ENCODE results near the gene OR2T1. TPM values are rescaled to one million over a fixed set of nuclear protein-coding genes. Genes with fewer than 3 reads are reported as not detected.
"Not testable (repeated sequence)": the region's sequence is repeated elsewhere in the genome, so short reads cannot be mapped to it uniquely, and the experiment has no call there.

The OR2T1 gene
- total and polyA plus RNA-seq, 9 of the 15 experiments (the other 6 are each of a cell fraction or from before 2014, with no cell fraction given), result not detected

GRCh38 chr1:248421384-248421783 is 18.5 kb downstream of the OR2T1 start:
- TF ChIP-seq ZFP36 (IDR thresholded peaks at IDR 0.05; ENCODE audit: low read depth, low read length, partially characterized antibody) (peak; percentile 34), MAFK (IDR thresholded peaks at IDR 0.05; ENCODE audit: low read length) (no peak)
- in situ Hi-C loops (cut with MboI) (no loop called here), intact Hi-C loops (cut with micrococcal nuclease) (no loop called here)

GRCh38 chr1:248427526-248428191 is 24.8 kb downstream of the OR2T1 start:
- H3K79me2 ChIP-seq (ENCODE audit: control insufficient read depth, insufficient read depth, low read length); BruUV-seq (replicated peaks); H3K27me3 ChIP-seq (ENCODE audit: control insufficient read depth in 2 of 2, insufficient read depth in 2 of 2, low read length in 2 of 2); H3K27ac ChIP-seq (ENCODE audit: extremely low read depth, low read depth, low read length); H3K9me3 ChIP-seq (replicated peaks; ENCODE audit: control insufficient read depth, insufficient read depth, low read depth, low read length); H2AFZ ChIP-seq (ENCODE audit: low read depth, low read length); FAIRE-seq; H3K9ac ChIP-seq (ENCODE audit: insufficient read depth in 1 of 2, low read depth in 2 of 2, low read length in 2 of 2); H3K4me3 ChIP-seq; in situ Hi-C loops (cut with MboI); H3K36me3 ChIP-seq (ENCODE audit: control insufficient read depth, insufficient read depth, low read length); ATAC-seq; H3K4me2 ChIP-seq (ENCODE audit: insufficient read depth, low read length); DNase-seq (ENCODE audit: extremely low read depth in 1 of 4, low spot score in 3 of 4); CTCF ChIA-PET (ENCODE audit: low intra/inter-chr PET ratio); H3K4me1 ChIP-seq (replicated peaks in 1 of 2; ENCODE audit: control insufficient read depth in 2 of 2, insufficient read depth in 2 of 2, low read length in 2 of 2); intact Hi-C loops (cut with micrococcal nuclease); H3K9me1 ChIP-seq (ENCODE audit: control insufficient read depth, insufficient read depth, low read length); H4K20me1 ChIP-seq (replicated peaks; ENCODE audit: control insufficient read depth, insufficient read depth, low read length); POLR2A ChIA-PET: not testable (repeated sequence)
- WGBS (ENCODE audit: insufficient coverage, low coverage, missing lambda C conversion rate), result 4% methylated on average over 3 of the region's 3 CpGs

More at GRCh38 chr1:248421384-248421783, 18.5 kb downstream of the OR2T1 start:
- FAIRE-seq (no peak), ATAC-seq (no peak), DNase-seq (ENCODE audit: extremely low read depth in 1 of 4, low spot score in 3 of 4) (no peak)
- H3K9me1 ChIP-seq (ENCODE audit: control insufficient read depth, insufficient read depth, low read length), result no peaks in the 10 kb centered on the region
- H3K4me1 ChIP-seq (replicated peaks in 1 of 2; ENCODE audit: control insufficient read depth in 2 of 2, insufficient read depth in 2 of 2, low read length in 2 of 2), result no peaks in the 10 kb centered on the region
- H3K27me3 ChIP-seq (ENCODE audit: control insufficient read depth in 2 of 2, insufficient read depth in 2 of 2, low read length in 2 of 2), result no peaks in the 10 kb centered on the region
- no peaks in the 10 kb centered on the region for H3K36me3 ChIP-seq (ENCODE audit: control insufficient read depth, insufficient read depth, low read length)
- H3K79me2 ChIP-seq (ENCODE audit: control insufficient read depth, insufficient read depth, low read length), result no peaks in the 10 kb centered on the region
- H3K27ac ChIP-seq (ENCODE audit: extremely low read depth, low read depth, low read length), result no peak overlapping the region
- H3K4me3 ChIP-seq, result no peak overlapping the region
- no peak overlapping the region for H3K9ac ChIP-seq (ENCODE audit: insufficient read depth in 1 of 2, low read depth in 2 of 2, low read length in 2 of 2)
- WGBS (ENCODE audit: insufficient coverage, low coverage, missing lambda C conversion rate), result 0% methylated on average over 1 of the region's 1 CpG
- H3K4me2 ChIP-seq (ENCODE audit: insufficient read depth, low read length), result no peak overlapping the region
- BruUV-seq (replicated peaks), result no TSS peak
- no peaks in the 10 kb centered on the region for H3K9me3 ChIP-seq (replicated peaks; ENCODE audit: control insufficient read depth, insufficient read depth, low read depth, low read length)
- CTCF ChIA-PET (ENCODE audit: low intra/inter-chr PET ratio), result no interaction called here
- no peak overlapping the region for H2AFZ ChIP-seq (ENCODE audit: low read depth, low read length)
- no peaks in the 10 kb centered on the region for H4K20me1 ChIP-seq (replicated peaks; ENCODE audit: control insufficient read depth, insufficient read depth, low read length)
- POLR2A ChIA-PET, result no interaction called here

- H2AFZ ChIP-seq (ENCODE audit: low read depth, low read length); FAIRE-seq; DNase-seq (ENCODE audit: extremely low read depth in 1 of 4, low spot score in 3 of 4); ATAC-seq; in situ Hi-C loops (cut with MboI); POLR2A ChIA-PET; CTCF ChIA-PET (ENCODE audit: low intra/inter-chr PET ratio); H3K27ac ChIP-seq (ENCODE audit: extremely low read depth, low read depth, low read length); H3K4me2 ChIP-seq (ENCODE audit: insufficient read depth, low read length); BruUV-seq (replicated peaks); H3K27me3 ChIP-seq (ENCODE audit: control insufficient read depth in 2 of 2, insufficient read depth in 2 of 2, low read length in 2 of 2); intact Hi-C loops (cut with micrococcal nuclease); H3K9me3 ChIP-seq (replicated peaks; ENCODE audit: control insufficient read depth, insufficient read depth, low read depth, low read length); H3K36me3 ChIP-seq (ENCODE audit: control insufficient read depth, insufficient read depth, low read length); H3K4me1 ChIP-seq (replicated peaks in 1 of 2; ENCODE audit: control insufficient read depth in 2 of 2, insufficient read depth in 2 of 2, low read length in 2 of 2); H4K20me1 ChIP-seq (replicated peaks; ENCODE audit: control insufficient read depth, insufficient read depth, low read length); H3K9ac ChIP-seq (ENCODE audit: insufficient read depth in 1 of 2, low read depth in 2 of 2, low read length in 2 of 2); H3K79me2 ChIP-seq (ENCODE audit: control insufficient read depth, insufficient read depth, low read length); H3K9me1 ChIP-seq (ENCODE audit: control insufficient read depth, insufficient read depth, low read length); H3K4me3 ChIP-seq: not testable (repeated sequence)
- WGBS (ENCODE audit: insufficient coverage, low coverage, missing lambda C conversion rate), result 0% methylated on average over 3 of the region's 3 CpGs
These were observed 25.3 kb downstream of the OR2T1 start for GRCh38 chr1:248428192-248428533.

- POLR2A ChIA-PET; H3K4me1 ChIP-seq (replicated peaks in 1 of 2; ENCODE audit: control insufficient read depth in 2 of 2, insufficient read depth in 2 of 2, low read length in 2 of 2); BruUV-seq (replicated peaks); H4K20me1 ChIP-seq (replicated peaks; ENCODE audit: control insufficient read depth, insufficient read depth, low read length); intact Hi-C loops (cut with micrococcal nuclease); H3K36me3 ChIP-seq (ENCODE audit: control insufficient read depth, insufficient read depth, low read length); H2AFZ ChIP-seq (ENCODE audit: low read depth, low read length); H3K27me3 ChIP-seq (ENCODE audit: control insufficient read depth in 2 of 2, insufficient read depth in 2 of 2, low read length in 2 of 2); H3K9ac ChIP-seq (ENCODE audit: insufficient read depth in 1 of 2, low read depth in 2 of 2, low read length in 2 of 2); in situ Hi-C loops (cut with MboI); H3K9me1 ChIP-seq (ENCODE audit: control insufficient read depth, insufficient read depth, low read length); FAIRE-seq; DNase-seq (ENCODE audit: extremely low read depth in 1 of 4, low spot score in 3 of 4); H3K9me3 ChIP-seq (replicated peaks; ENCODE audit: control insufficient read depth, insufficient read depth, low read depth, low read length); H3K4me3 ChIP-seq; CTCF ChIA-PET (ENCODE audit: low intra/inter-chr PET ratio); H3K27ac ChIP-seq (ENCODE audit: extremely low read depth, low read depth, low read length); H3K79me2 ChIP-seq (ENCODE audit: control insufficient read depth, insufficient read depth, low read length); H3K4me2 ChIP-seq (ENCODE audit: insufficient read depth, low read length); ATAC-seq: not testable (repeated sequence)
- 1% methylated on average over 10 of the region's 11 CpGs for WGBS (ENCODE audit: insufficient coverage, low coverage, missing lambda C conversion rate)
These were observed 28.8 kb downstream of the OR2T1 start for GRCh38 chr1:248431683-248432082.
